MCF 10A (cell line): ENCODE data around the gene CDCA8. TPM values are rescaled to one million over a fixed set of nuclear protein-coding genes. Genes with fewer than 3 reads are reported as not detected.

Source experiments
- BruUV-seq: library from RNA; stranded (reverse); fragments of 400-500 nt; replicated peaks from 2 replicates; lab custom pipeline; 2021; lab: Mats Ljungman, UMichigan
- CTCF ChIA-PET: fragments of 300-600 bp; sonication (Branson Sonifier 250); formaldehyde crosslinking; extraction: SDS; loops from one replicate; lab custom pipeline; 2021; ENCODE audit warnings: antibody characterized with exemption, inconsistent platforms; lab: Yijun Ruan, JAX
- POLR2A ChIA-PET: fragments of 300-600, 350-650 bp; sonication (Branson Sonifier 250); formaldehyde crosslinking; extraction: SDS; loops from one replicate; lab custom pipeline; 2020; ENCODE audit warnings: antibody characterized with exemption, inconsistent platforms; lab: Yijun Ruan, JAX
- DNase-seq: peaks from one replicate; pipeline ENCODE4 v3.0.0-alpha.2; 2018; ENCODE audit not compliant: unreplicated experiment
- H3K27ac Mint-ChIP-seq: one replicate; pipeline ENCODE4 v1.8.0; 2022; ENCODE audit warnings: mild to moderate bottlenecking, low read depth, mixed read lengths; ENCODE audit not compliant: unreplicated experiment
- H3K27me3 Mint-ChIP-seq: one replicate; pipeline ENCODE4 v1.8.0; 2022; ENCODE audit warnings: mixed read lengths; ENCODE audit not compliant: insufficient read depth, unreplicated experiment
- H3K36me3 Mint-ChIP-seq: one replicate; pipeline ENCODE4 v1.8.0; 2022; ENCODE audit warnings: mild to moderate bottlenecking, moderate library complexity, mixed read lengths; ENCODE audit not compliant: insufficient read depth, unreplicated experiment
- H3K4me1 Mint-ChIP-seq: one replicate; pipeline ENCODE4 v1.8.0; 2022; ENCODE audit warnings: mixed read lengths; ENCODE audit not compliant: insufficient read depth, unreplicated experiment
- H3K4me3 Mint-ChIP-seq: one replicate; pipeline ENCODE4 v1.8.0; 2022; ENCODE audit warnings: mild to moderate bottlenecking, moderate library complexity, mixed read lengths; ENCODE audit not compliant: unreplicated experiment
- H3K9me3 Mint-ChIP-seq: one replicate; pipeline ENCODE4 v1.8.0; 2022; ENCODE audit warnings: mixed read lengths; ENCODE audit not compliant: unreplicated experiment
- intact Hi-C: fragments of 100-400 bp; cut with micrococcal nuclease; formaldehyde crosslinking; loops from 2 replicates; pipeline ENCODE4 v1.14.1; 2022
- total RNA-seq: library from RNA; stranded (reverse); gene quantifications from 2 replicates; pipeline ENCODE4 v1.2.3, GENCODE V29; 2022
- TF ChIP-seq, protein P1 (sequence below): fragments of 200-600 bp; IDR thresholded peaks from one replicate; pipeline ENCODE4 v1.8.0; 2022; ENCODE audit warnings: antibody characterized with exemption, mild to moderate bottlenecking; ENCODE audit not compliant: unreplicated experiment

Gene CDCA8
- total RNA-seq, 1 experiment from 2014 or later, result 21.8 TPM

DNA sequence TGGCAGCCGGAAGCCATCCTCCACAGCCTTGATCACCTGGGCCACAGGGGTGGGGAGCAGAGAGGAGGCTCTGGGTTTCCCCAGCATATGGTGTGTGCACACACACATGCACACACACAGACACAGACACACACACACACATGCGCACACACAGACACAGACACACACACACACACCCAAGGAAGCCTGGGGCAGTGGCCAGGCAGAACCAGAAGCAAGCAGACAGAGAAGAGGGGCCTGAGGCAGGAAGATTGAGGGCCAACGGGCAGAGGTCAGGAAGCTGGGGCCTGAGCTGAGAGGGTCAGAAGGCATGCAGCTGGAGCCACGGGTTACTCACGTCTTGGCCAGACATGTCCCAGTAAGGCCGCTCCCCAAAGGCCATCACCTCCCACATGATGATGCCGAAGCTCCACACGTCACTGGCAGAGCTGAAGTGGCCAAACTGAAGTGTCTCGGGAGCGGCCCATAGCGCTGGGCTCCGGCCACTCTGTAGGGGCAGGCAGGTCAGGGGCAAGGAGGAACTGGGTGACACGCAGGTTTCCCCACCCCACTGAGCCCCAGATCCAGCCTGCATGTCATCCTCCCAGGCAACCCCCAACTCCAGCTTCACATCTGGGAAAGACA lies 27.4 kb downstream of the CDCA8 start:
- Mint-ChIP-seq H3K9me3 (no peaks in the 10 kb centered on the region), H3K4me3 (no peak overlapping the region), H3K27me3 (peaks cover 9% of the 10 kb centered on the region), H3K4me1 (no peaks in the 10 kb centered on the region), H3K36me3 (no peaks in the 10 kb centered on the region), H3K27ac (no peak overlapping the region)
- DNase-seq, result no peak
- ChIA-PET CTCF (interaction anchor here (0.7 kb wide), 1 partner anchor 19 kb away, joined by 3 read pairs; no protein-coding TSS in a partner anchor), POLR2A (no interaction called here)
- intact Hi-C loops, result loop anchor here (10.0 kb wide), 1 partner anchor 1395 kb away; the partner anchor contains the start of gene EVA1B
- TF ChIP-seq, protein P1, sequence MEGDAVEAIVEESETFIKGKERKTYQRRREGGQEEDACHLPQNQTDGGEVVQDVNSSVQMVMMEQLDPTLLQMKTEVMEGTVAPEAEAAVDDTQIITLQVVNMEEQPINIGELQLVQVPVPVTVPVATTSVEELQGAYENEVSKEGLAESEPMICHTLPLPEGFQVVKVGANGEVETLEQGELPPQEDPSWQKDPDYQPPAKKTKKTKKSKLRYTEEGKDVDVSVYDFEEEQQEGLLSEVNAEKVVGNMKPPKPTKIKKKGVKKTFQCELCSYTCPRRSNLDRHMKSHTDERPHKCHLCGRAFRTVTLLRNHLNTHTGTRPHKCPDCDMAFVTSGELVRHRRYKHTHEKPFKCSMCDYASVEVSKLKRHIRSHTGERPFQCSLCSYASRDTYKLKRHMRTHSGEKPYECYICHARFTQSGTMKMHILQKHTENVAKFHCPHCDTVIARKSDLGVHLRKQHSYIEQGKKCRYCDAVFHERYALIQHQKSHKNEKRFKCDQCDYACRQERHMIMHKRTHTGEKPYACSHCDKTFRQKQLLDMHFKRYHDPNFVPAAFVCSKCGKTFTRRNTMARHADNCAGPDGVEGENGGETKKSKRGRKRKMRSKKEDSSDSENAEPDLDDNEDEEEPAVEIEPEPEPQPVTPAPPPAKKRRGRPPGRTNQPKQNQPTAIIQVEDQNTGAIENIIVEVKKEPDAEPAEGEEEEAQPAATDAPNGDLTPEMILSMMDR, result no peak
- BruUV-seq, result no TSS peak

DNA sequence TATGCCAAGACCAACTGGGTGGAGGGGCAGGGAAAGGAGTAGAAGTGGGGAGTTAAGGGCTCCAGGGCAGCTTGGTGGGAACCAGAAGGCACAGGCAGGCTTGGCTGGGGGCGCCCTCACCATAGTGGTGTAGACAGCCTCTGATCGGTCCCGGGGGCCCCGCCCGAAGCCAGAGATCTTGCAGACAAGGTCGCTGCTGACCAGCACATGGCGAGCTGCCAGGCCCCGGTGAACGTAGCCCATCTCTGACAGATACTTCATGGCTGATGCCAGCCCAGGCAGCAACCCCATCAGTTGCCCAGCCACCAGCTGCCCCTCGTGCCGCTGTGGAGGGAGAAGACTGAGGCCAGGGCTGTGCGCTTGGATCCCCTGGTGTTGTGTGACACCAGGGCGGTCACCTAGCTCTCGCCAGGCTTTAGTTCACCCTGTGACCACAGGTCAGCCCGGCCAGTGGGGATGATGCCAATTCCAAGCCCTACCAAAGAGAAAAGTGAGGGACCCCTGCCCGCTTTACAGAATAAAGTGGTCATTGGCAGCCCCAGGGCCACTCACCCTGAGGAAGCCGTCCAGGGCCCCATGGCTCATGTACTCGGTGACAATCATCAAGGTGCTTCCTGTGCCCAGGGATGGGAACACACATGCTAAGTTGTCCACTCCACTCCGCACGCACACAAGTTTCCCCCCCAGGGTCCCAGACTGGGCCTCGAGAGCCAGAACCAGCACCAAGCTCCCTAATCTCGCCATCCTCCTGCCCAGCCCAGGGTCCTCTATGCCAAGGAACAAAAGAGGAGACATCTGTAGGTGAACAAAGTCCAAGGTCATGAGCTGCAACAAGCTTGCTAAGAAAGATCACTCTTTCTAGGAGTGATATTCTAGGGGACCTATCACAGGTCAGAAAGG lies 28.2 kb downstream of the CDCA8 start:
- Mint-ChIP-seq H3K4me3 (no peak overlapping the region), H3K9me3 (no peaks in the 10 kb centered on the region), H3K36me3 (no peaks in the 10 kb centered on the region), H3K27ac (no peak overlapping the region), H3K27me3 (peaks cover 17% of the 10 kb centered on the region), H3K4me1 (no peaks in the 10 kb centered on the region)
- ChIA-PET POLR2A (no interaction called here), CTCF (interaction anchor here (0.7 kb wide), 1 partner anchor 20 kb away, joined by 3 read pairs; no protein-coding TSS in a partner anchor)
- intact Hi-C loops, result no loop called here
- TF ChIP-seq, protein P1, result no peak
- BruUV-seq, result no TSS peak
- DNase-seq, result no peak

DNA sequence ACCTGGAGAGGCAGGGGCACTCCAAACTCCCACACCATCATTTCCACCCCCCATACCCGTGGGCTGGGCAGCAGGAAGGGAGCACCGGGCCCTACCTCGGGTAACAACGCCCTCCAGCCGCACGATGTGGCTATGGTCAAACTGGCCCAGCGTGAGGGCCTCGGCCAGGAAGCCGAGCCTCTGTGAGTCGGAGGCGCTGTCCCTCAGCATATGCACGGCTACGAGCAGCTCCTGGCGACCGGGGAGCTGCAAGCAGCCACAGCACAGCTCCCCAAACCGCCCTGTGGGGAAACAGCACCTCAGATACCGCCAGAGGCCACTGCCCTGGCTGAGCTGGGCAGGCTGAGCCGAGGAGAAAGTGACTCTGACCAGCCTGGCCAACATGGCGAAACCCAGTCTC lies 29.2 kb downstream of the CDCA8 start:
- Mint-ChIP-seq H3K36me3 (no peaks in the 10 kb centered on the region), H3K27me3 (peaks cover 28% of the 10 kb centered on the region), H3K27ac (no peak overlapping the region), H3K9me3 (no peaks in the 10 kb centered on the region), H3K4me3 (no peak overlapping the region), H3K4me1 (no peaks in the 10 kb centered on the region)
- CTCF ChIA-PET, result interaction anchor here (0.6 to 0.9 kb wide), 2 partner anchors 14 to 1144 kb away, joined by 3 to 4 read pairs; no protein-coding TSS in a partner anchor
- POLR2A ChIA-PET, result interaction anchor here (0.5 kb wide), 1 partner anchor 1844 kb away, joined by 4 read pairs; no protein-coding TSS in a partner anchor
- intact Hi-C loops, result no loop called here
- BruUV-seq, result no TSS peak
- TF ChIP-seq, protein P1, result no peak
- DNase-seq, result no peak
